Glomerular visceral epithelial cell (primary cell): ENCODE results near the gene CHMP6.

Experiments
- DNase-seq: peaks from one replicate; pipeline ENCODE4 v3.0.0-alpha.2; 2016; ENCODE audit errors: extremely low spot score

The CHMP6 gene

DNA sequence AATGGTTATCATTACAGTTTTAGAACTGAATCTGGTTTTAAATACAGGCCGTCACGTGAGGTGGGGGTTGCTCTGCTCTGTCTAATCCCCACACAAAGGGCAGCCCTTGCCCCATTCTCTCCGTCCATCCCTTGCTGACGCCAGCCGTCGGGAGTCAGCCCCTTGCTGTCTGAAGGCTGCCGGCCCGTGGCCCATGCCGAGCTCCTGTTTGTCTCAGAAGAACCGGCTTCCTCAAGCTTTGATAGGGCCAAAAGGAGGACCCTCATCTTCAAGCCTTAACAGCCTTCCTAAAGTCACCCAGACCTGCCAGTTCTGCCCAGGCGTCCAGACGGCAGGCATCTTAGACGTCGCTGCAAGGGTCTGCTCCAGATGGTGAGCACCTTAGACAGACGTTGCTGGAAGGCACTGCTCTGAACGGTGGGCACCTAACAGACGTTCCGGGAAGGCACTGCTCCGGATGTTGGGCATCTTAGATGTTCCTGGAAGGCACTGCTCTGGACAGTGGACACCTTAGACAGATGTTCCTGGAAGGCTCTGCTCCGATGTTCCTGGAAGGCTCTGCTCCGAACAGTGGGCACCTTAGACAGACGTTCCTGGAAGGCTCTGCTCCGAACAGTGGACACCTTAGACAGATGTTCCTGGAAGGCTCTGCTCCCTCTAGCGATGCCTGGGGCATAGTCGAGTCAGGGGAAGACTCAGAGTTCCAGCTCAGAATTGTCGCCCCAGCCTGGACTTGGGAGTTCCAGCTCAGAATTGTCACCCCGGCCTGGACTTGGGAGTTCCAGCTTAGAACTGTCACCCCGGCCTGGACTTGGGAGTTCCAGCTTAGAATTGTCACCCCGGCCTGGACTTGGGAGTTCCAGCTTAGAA is 35.1 kb upstream of the CHMP6 start:
- no peak for DNase-seq

DNA sequence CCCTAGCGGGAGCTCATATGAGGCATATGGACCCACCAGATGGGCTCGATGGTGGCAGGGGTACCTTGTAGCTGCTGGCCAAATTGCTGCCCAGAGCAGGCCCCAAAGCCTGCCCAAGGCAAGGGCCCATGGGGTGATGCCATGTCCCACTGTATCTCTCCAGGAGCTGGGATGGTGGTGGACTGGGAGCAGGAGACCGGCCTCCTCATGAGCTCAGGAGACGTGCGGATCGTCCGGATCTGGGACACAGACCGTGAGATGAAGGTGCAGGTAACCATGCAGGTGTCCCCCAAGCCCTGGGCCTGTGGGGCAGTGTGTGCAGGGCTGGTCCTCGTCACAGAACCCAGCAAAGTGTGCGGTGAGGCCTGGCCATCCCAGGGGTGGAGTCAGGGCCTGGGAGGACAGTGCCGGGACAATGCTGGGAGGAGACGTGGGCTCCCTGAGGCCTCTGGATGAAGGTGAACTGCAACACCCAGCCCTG is 34.1 kb upstream of the CHMP6 start:
- no peak for DNase-seq

DNA sequence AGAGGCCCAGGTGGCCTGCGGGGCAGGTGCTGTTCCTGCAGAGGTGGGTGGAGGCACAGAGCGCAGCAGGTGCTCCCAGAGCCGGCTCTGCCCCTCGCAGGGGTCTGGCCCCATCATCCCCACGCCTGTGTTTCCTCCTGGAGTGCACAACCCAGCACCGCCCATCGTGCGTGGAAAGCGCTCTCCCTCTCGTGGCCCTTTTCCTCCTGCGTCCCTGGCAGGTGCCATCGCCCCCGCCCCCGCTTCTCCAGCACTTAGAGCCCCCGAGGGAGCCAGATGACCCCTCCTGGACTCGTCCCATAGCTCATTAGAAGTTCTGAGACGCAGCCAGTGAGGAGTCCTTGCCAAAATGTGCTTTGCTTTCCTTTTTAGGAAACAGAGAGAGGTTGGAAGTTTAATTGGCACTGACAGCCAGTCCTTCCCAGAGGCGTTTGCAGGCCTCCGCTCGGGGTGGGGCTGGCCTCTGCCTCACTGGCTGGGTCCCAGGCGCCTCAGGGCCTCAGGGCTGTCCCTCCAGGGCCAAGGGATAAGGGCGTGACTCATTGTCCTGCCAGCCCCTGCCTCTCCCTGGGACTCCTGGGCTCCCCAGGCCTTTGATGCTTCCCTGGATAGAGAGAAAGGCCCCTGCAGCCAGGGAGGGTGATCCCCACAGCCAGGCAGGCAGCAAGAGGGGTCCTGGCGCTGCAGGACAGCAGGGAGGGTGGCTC is 32.2 kb upstream of the CHMP6 start:
- no peak for DNase-seq

DNA sequence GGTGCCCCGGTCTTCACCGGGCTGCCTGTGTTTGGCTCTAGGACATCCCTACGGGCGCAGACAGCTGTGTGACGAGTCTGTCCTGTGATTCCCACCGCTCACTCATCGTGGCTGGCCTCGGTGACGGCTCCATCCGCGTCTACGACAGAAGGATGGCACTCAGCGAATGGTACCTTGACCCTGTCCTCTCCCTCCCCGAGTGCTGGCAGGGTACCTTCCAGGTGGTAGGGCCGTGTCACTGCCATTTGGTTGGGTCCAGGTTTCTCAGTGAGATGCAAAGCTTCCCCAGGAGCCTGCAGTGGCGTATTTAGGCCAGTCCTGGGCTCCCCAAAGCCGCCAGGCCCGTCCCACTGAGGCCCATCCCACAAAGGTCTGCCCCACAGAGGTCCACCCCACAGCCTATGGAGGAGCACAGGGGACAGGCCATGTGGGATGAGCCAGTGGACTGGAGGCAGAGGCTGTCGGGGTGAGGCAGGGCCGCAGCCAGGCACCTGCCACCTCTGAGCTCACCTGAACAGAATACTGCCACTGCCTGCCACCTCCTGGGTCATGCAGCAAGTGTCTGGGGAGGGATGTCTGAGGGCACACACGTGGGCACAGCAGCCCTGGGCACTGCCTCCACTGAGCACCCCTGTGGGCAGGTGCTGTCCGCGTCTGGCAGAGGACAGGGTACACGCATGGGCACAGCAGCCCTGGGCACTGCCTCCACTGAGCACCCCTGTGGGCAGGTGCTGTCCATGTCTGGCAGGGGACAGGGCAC is 31.4 kb upstream of the CHMP6 start:
- DNase-seq: no peak

DNA sequence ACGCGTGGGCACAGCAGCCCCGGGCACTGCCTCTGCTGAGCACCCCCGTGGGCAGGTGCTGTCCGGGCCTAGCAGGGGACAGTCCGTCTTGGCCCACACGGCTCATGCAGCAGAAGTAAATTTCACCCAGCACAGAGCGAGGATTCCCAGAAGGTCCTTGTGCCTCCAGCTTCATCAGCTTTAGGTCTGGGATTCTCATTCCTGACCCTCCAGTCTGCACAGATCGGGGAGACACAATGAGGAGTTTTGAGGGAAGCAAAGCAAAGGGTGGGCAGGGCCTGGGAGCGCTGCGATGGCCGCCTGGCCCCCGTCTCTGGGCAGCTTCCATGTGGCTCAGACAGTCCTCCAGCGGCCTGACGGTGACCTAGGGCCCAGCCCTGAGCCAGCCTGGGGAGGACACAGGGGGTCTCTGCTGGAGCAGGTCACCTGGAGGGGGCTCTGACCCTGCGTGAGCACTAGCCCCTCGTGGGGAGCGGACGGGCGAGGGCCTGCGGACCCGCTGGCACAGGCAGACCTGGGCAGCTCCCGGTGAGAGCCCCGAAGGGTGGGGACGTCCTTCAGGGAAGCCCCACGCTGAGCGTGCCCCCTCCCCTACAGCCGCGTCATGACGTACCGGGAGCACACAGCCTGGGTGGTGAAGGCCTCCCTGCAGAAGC is 30.7 kb upstream of the CHMP6 start:
- no peak for DNase-seq

DNA sequence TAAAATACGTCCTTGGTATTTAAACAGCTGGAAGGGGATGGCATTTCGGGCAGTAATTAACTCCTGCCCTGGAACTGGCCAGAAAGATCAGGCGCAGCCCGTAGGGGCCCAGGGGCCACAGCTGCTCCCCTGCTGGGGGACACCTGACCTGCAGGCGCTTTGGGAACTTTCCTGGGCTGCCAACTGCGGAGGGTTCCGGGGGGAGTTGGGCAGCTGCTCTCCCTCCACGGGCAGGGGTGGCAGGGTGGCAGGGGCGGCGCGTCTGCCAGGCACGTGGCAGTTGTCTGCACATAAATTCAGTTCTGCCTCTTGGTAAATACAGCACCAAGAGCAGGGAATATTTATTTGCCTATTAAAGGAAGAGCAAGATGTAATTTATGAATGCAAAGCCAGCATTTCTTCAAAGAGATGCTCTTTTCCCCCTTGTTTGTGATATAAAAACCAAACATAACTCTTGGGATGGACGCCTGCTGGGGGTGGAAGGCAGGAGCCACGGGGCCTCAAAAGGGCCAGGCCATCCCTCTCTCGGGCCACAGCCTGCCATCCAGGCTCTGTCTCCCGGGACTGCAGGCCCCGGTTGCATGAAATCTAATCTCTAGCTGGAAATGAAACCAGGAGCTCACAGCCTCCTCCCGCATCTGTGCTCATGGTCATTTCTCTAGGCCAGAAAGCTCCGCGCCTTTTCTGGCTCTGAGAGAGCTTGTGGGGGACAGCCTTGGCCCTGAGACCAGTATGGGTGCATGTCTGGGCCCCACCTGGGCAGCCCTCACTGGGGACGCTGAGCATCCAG is 29.9 kb upstream of the CHMP6 start:
- DNase-seq: no peak

DNA sequence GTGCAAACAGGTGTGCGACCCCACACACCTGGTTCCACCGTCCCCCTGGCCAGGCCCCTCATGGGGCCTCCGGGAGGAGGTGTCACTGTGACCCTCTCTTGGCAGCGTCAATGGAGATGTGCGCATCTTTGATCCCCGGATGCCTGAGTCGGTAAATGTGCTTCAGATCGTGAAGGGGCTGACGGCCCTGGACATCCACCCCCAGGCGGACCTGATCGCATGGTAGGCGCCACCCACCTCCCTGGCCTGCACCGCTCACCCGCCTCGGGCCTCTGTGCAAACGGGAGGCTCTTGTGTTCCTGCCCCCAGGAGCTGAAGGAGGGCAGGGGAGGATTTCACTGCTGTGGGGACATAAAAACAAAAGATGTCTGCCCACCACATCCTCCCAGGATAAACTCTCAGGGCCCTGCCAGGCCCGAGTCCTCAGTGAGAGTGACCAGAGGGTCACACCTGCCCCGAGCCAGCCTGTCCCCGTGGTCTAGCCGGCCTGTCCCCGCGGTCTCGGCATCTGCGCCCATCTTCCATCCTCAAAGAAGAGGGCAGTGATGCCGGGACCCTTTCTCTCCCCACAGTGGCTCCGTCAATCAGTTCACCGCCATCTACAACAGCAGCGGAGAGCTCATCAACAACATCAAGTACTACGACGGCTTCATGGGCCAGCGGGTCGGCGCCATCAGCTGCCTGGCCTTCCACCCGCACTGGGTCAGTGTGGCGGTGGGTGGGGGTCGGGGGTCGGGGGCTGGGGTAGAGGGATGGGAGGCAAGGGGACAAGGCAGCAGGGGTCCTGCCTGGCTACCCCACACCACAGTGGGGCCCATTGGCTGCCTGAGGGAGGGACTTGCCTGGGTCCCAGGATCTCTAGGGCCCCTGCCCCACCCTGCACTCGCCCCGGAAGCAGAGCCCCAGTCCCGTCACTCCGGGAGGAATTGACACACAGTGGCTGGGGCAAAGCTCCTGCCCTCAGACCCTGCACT is 29.0 kb upstream of the CHMP6 start:
- DNase-seq: no peak

DNA sequence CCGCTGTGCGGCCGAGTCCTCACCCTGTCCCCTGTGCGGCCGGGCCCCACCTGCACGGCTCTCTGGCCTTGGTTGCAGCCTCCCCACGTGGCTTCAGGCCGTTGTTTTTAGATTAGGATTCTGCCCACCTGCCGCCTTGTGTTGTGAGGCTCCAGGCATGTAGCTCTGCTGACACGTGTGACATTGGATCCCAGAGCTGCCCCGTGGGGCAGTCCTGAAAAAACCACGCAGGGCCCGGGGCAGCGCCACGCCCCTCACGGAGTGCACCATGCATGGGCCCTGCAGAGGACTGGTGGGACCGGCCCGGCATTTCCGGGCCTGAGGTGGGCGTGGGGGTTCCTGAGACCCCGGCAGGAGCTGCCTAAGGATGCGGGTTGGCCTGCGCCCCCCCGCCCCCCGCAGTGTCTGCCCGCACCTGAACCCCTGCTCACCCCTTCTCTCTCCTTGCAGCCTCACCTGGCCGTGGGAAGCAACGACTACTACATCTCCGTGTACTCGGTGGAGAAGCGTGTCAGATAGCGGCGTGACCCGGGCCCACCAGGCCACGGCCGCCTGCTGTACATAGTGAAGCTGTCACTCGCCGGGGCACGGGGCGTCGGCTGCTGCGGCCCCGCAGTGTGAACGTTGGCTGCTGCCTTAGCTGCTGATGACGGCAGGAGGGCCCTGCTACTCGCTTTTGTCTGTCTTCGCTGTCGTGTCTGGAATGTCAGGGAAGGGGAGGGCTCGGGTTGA is 27.7 kb upstream of the CHMP6 start:
- no peak for DNase-seq

DNA sequence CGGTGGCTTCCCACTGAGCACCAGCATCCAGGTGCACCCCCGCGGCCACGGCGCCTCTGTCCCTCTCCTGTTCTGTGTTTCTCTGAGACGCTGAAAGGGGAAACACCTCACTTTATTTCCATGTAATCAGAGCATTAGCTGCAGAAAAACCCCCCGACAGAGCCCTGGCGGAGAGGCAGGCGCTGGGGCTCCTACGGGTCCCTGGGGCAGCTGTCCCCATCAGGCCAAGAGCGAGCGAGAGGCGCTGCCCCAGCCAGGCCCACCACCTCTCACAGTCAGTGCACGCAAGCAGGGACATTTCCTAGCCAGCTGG is 27.1 kb upstream of the CHMP6 start:
- no peak for DNase-seq

DNA sequence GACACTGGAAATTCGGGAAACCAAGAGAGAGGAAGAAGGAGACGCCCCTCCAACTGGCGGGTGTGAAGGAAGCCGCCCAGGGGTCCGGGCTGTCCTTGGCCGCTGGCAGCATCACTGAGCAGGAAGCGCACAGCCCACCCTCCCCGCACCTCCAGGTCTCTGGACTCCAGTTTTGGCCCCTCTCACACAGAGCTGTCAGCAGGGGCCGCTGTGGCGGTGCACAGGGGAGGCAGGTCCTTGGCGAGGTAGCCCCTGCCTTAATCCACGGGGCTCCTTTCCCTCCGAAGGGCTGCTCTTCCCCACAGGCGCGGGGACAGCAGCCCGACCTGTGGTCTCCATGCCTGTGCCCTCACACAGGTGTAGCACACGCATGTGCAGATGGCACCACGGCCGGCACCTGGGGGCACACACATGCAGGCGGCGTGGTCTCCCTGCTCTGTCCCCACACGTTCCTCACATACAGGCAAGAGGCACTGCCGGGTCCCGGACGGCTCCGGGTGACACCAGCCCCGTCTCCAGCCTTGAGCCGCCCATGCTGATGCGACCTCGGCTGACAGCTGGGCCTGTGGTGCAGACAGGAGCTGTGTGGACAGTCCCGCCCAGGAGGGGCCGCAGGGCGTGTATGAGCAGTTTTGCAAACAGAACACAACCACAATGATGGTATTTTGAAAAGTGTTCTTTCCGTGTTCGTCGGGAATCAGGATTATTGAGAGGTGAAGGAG is 26.6 kb upstream of the CHMP6 start:
- DNase-seq: no peak

DNA sequence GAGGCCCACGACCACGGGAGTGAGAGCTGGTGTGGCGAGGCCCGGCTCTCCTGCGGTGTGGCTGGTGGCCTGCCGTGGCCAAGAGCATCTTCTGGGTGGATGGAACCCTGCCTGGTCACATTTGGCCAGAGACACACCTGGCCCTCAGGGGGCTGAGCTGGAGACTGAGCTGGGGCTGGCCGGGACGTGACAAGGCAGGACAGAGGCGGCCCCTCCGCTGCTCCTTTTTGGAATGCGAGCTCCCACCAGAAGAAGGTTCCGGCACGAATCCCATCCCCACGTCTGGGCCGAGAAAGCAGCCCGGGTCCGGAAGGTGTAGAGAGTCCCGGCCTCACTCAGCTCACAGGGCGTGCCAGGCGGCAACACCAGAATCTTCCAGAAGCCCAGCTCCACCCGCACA is 26.0 kb upstream of the CHMP6 start:
- DNase-seq: no peak

DNA sequence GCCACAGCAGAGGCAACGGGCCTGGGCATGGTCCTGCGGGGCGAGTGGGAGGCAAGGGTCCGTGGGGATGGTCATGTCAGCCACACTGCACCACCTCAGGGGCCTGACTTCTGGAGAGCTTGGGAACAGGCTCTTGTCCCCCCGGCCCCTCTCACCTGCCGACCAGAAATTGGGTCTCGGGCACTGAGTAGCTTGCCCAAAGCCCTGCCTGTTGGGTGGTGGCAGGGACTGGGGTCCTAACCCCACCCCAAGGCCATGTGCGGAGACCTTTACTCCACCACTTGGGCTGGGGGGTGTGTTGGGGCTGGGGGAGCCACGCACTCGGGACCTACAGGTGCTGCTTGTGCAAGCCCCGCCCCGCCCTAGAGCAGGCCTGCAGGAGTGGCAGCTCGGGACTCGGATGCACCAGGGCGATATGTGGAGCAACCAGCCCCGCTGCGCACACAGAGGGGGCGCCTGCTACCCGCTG is 24.2 kb upstream of the CHMP6 start:
- no peak for DNase-seq

DNA sequence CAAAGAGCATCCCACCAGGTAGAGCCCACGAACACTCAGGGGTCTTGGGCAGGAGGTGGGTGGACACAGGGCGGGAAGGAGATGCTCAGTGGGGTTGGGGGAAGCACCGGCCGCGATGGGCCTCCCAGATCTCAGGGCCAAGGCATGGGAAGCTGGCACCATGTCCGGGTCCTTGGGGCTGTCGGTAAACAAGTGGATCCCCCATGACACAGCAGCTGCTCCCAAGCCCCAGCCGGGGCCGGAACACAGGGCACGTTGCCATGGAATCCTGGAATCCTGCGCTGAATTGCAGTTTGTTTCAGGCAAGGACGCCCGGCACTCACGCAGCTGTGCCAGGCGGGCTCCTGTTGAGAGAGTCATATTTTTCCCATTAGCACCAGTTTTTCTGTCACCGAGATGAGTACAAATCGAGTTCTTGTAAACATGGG is 23.0 kb upstream of the CHMP6 start:
- DNase-seq: no peak

DNA sequence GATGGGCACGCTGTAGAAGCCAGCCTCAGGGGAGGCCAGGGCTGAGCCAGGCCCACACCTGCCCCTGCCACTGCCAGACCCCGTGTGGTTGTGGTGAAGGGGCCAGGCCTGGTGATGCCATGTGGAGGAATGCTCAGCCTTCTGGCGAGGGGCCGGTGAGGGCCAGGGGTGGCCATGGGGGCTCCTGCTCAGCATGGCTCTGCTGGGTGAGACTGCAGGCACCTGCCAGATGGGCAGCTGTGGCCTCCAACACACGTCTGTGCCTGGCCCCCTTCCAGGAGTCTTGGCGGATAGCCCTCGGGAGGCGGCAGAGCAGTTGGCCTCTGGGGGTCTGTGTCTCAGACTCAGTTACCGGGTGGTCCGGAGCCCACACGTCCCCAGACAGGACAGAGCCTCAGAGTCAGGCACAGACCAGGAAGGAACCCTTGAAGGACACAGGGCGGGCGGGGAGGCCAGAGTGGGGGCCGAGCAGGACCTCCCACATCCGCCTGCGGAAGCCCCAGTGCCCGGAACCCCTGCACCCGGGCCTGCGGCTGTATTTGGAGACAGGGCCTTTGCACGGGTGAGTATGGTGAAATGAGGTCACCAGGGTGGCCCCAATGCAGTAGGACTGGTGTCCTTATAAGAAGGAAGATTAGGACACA is 22.5 kb upstream of the CHMP6 start:
- DNase-seq: no peak

DNA sequence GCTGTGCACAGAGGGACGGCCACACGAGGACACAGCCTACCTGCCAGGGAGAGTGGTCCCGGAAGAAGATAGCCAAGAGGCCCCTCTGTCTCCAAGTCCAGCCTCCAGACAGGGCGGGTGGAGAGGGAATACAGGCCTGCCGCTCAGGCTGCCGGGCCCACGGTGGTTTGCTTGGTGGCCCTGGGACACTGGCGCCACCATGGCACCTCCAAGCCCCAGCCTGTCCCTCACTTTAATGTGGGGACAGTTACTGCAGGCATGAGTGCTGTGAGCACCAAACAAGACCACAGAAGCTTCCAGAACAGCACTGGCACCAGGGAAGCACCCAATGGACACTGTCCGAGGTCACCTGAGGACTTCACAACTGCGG is 22.0 kb upstream of the CHMP6 start:
- no peak for DNase-seq

DNA sequence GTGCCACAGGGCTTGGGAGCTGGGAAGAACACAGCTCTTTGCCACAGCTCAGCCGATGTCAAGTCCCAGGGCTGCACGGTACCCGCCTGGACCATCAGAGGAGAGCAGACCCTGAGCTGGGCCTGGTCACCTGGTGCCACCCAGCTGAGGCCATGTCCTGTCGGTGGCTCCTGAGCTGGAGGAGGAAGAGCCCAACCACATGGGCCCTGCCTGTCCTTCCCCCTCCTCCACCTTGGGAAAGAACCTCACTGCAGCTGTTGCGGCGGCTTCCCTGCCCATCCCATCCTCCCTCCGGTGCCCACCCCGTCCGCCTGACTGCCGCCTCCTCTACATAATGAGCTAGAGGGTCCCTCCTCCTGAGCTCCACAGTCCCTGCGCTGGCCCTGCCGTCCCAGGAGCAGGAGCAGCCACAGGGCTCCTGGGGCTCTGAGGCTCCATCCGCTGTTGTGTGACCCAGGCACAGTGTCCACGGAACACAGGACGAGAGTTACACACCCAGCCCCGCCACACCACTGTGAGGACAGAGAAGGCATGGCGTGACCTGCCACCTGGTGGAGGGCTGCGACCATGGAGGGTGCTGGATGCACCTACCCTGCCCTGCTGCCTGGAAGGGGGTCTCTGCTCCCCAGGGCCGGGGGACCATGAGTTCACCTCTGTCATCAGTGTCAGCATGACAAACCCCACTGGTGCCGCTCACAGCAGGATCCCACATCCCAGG is 21.4 kb upstream of the CHMP6 start:
- peak; percentile 31 for DNase-seq
